ENCODE results near the gene KCNK5.

KCNK5 gene

GRCh38 chr6:39178235-39178634, 51.0 kb downstream of the KCNK5 start:
- Mint-ChIP-seq H3K27ac (no peak overlapping the region), H3K4me1 (no peaks in the 10 kb centered on the region), H3K4me3 (no peak overlapping the region), H3K36me3 (no peaks in the 10 kb centered on the region), H3K9me3 (peaks cover 11% of the 10 kb centered on the region), H3K27me3 (peaks cover 4% of the 10 kb centered on the region)
- no peak for DNase-seq
- CTCF ChIA-PET, result interaction anchor here (1.1 kb wide), 1 partner anchor 12 kb away, joined by 3 read pairs; no protein-coding TSS in a partner anchor

- peaks cover 13% of the 10 kb centered on the region for H3K9me3 Mint-ChIP-seq
- CTCF ChIA-PET, result no interaction called here
- no peak overlapping the region for H3K4me3 Mint-ChIP-seq
- no peaks in the 10 kb centered on the region for H3K36me3 Mint-ChIP-seq
- H3K27me3 Mint-ChIP-seq, result peaks cover 4% of the 10 kb centered on the region
- no peak overlapping the region for H3K27ac Mint-ChIP-seq
- no peak for DNase-seq
- no peaks in the 10 kb centered on the region for H3K4me1 Mint-ChIP-seq
Observed at GRCh38 chr6:39177130-39177529, 52.1 kb downstream of the KCNK5 start.

GRCh38 chr6:39173270-39173669, 56.0 kb downstream of the KCNK5 start:
- Mint-ChIP-seq H3K27me3 (peaks cover under 1% of the 10 kb centered on the region), H3K27ac (no peak overlapping the region), H3K4me3 (no peak overlapping the region), H3K4me1 (no peaks in the 10 kb centered on the region), H3K36me3 (no peaks in the 10 kb centered on the region), H3K9me3 (peaks cover 13% of the 10 kb centered on the region)
- no peak for DNase-seq
- CTCF ChIA-PET, result interaction anchor here (1.0 to 12.2 kb wide), 2 partner anchors 9 to 133 kb away, joined by 3 to 410 read pairs; partner anchors contain the start of gene KCNK17

- no peaks in the 10 kb centered on the region for H3K36me3 Mint-ChIP-seq
- no peaks in the 10 kb centered on the region for H3K4me1 Mint-ChIP-seq
- no peak overlapping the region for H3K27ac Mint-ChIP-seq
Observed at GRCh38 chr6:39172377-39172757, 56.9 kb downstream of the KCNK5 start.

GRCh38 chr6:39171489-39172376, 57.5 kb downstream of the KCNK5 start:
- no peak for DNase-seq
- peaks cover 13% of the 10 kb centered on the region for H3K27me3 Mint-ChIP-seq
- H3K36me3 Mint-ChIP-seq, result no peaks in the 10 kb centered on the region
- H3K4me3 Mint-ChIP-seq, result no peak overlapping the region
- H3K4me1 Mint-ChIP-seq, result no peaks in the 10 kb centered on the region
- CTCF ChIA-PET, result interaction anchor here (1.2 to 12.2 kb wide), 2 partner anchors 57 to 135 kb away, joined by 3 to 410 read pairs; partner anchors contain the start of genes KCNK17 and KCNK5
- H3K9me3 Mint-ChIP-seq, result peaks cover 4% of the 10 kb centered on the region
- H3K27ac Mint-ChIP-seq, result no peak overlapping the region

More at GRCh38 chr6:39172377-39172757, 56.9 kb downstream of the KCNK5 start:
- Mint-ChIP-seq H3K27me3 (peaks cover 7% of the 10 kb centered on the region), H3K4me3 (no peak overlapping the region), H3K9me3 (peaks cover 9% of the 10 kb centered on the region)
- no peak for DNase-seq
- CTCF ChIA-PET, result interaction anchor here (12.2 kb wide), 1 partner anchor 134 kb away, joined by 410 read pairs; the partner anchor contains the start of gene KCNK17

GRCh38 chr6:39170860-39171259, 58.4 kb downstream of the KCNK5 start:
- peaks cover 19% of the 10 kb centered on the region for H3K27me3 Mint-ChIP-seq
- no peak for DNase-seq
- H3K27ac Mint-ChIP-seq, result no peak overlapping the region
- H3K9me3 Mint-ChIP-seq, result peaks cover 3% of the 10 kb centered on the region
- H3K36me3 Mint-ChIP-seq, result no peaks in the 10 kb centered on the region
- CTCF ChIA-PET, result interaction anchor here (0.7 to 12.2 kb wide), 3 partner anchors 19 to 136 kb away, joined by 3 to 410 read pairs (median 3); partner anchors contain the start of genes KCNK17 and KCNK5
- H3K4me3 Mint-ChIP-seq, result no peak overlapping the region
- no peaks in the 10 kb centered on the region for H3K4me1 Mint-ChIP-seq

GRCh38 chr6:39170389-39170788, 58.9 kb downstream of the KCNK5 start:
- DNase-seq, result no peak
- no peaks in the 10 kb centered on the region for H3K36me3 Mint-ChIP-seq
- CTCF ChIA-PET, result interaction anchor here (0.7 to 12.2 kb wide), 2 partner anchors 20 to 136 kb away, joined by 3 to 410 read pairs; partner anchors contain the start of gene KCNK17
- no peak overlapping the region for H3K4me3 Mint-ChIP-seq
- peaks cover 3% of the 10 kb centered on the region for H3K9me3 Mint-ChIP-seq
- H3K4me1 Mint-ChIP-seq, result no peaks in the 10 kb centered on the region
- H3K27ac Mint-ChIP-seq, result no peak overlapping the region
- H3K27me3 Mint-ChIP-seq, result peaks cover 19% of the 10 kb centered on the region

GRCh38 chr6:39169448-39170344, 59.6 kb downstream of the KCNK5 start:
- no peaks in the 10 kb centered on the region for H3K4me1 Mint-ChIP-seq
- CTCF ChIA-PET, result interaction anchor here (1.1 to 12.2 kb wide), 2 partner anchors 137 to 159 kb away, joined by 3 to 410 read pairs; partner anchors contain the start of gene KCNK17
- peaks cover 22% of the 10 kb centered on the region for H3K27me3 Mint-ChIP-seq
- no peaks in the 10 kb centered on the region for H3K36me3 Mint-ChIP-seq
- H3K27ac Mint-ChIP-seq, result no peak overlapping the region
- DNase-seq, result no peak
- H3K9me3 Mint-ChIP-seq, result peaks cover 3% of the 10 kb centered on the region
- H3K4me3 Mint-ChIP-seq, result no peak overlapping the region

GRCh38 chr6:39167866-39168625, 61.2 kb downstream of the KCNK5 start:
- Mint-ChIP-seq H3K4me3 (no peak overlapping the region), H3K27ac (no peak overlapping the region), H3K9me3 (peaks cover 3% of the 10 kb centered on the region), H3K27me3 (peaks cover 27% of the 10 kb centered on the region), H3K36me3 (no peaks in the 10 kb centered on the region), H3K4me1 (no peaks in the 10 kb centered on the region)
- no peak for DNase-seq
- CTCF ChIA-PET, result interaction anchor here (1.0 to 12.2 kb wide), 5 partner anchors 13 to 139 kb away, joined by 3 to 410 read pairs (median 3); partner anchors contain the start of gene KCNK17

- H3K9me3 Mint-ChIP-seq, result peaks cover 2% of the 10 kb centered on the region
- peaks cover 27% of the 10 kb centered on the region for H3K27me3 Mint-ChIP-seq
- no peaks in the 10 kb centered on the region for H3K36me3 Mint-ChIP-seq
- no peaks in the 10 kb centered on the region for H3K4me1 Mint-ChIP-seq
- no peak overlapping the region for H3K27ac Mint-ChIP-seq
- CTCF ChIA-PET, result interaction anchor here (1.0 to 12.2 kb wide), 7 partner anchors 12 to 194 kb away, joined by 3 to 410 read pairs (median 9); partner anchors contain the start of genes KCNK17 and KCNK5
- DNase-seq, result no peak
- H3K4me3 Mint-ChIP-seq, result no peak overlapping the region
Observed at GRCh38 chr6:39167321-39167720, 62.0 kb downstream of the KCNK5 start.

- Mint-ChIP-seq H3K9me3 (peaks cover 2% of the 10 kb centered on the region), H3K27ac (no peak overlapping the region), H3K36me3 (no peaks in the 10 kb centered on the region), H3K27me3 (peaks cover 27% of the 10 kb centered on the region), H3K4me3 (no peak overlapping the region), H3K4me1 (no peaks in the 10 kb centered on the region)
- CTCF ChIA-PET, result interaction anchor here (0.8 to 12.2 kb wide), 15 partner anchors 8 to 194 kb away, joined by 3 to 410 read pairs (median 5); partner anchors contain the start of genes KCNK17 and KCNK5
- DNase-seq, result no peak
Observed at GRCh38 chr6:39166912-39167290, 62.4 kb downstream of the KCNK5 start.

GRCh38 chr6:39166189-39166911, 62.9 kb downstream of the KCNK5 start:
- peak; percentile 89 for DNase-seq
- H3K4me3 Mint-ChIP-seq, result no peak overlapping the region
- H3K4me1 Mint-ChIP-seq, result no peaks in the 10 kb centered on the region
- CTCF ChIA-PET, result interaction anchor here (0.7 to 12.2 kb wide), 24 partner anchors 8 to 294 kb away, joined by 3 to 410 read pairs (median 4); partner anchors contain the start of genes KCNK17 and KCNK5
- no peaks in the 10 kb centered on the region for H3K9me3 Mint-ChIP-seq
- H3K27me3 Mint-ChIP-seq, result peaks cover 27% of the 10 kb centered on the region
- H3K36me3 Mint-ChIP-seq, result no peaks in the 10 kb centered on the region
- H3K27ac Mint-ChIP-seq, result no peak overlapping the region
